Measurements from ENCODE around the gene KLK5. TPM values are rescaled to one million over a fixed set of nuclear protein-coding genes. Genes with fewer than 3 reads are reported as not detected.

The KLK5 gene
- total RNA-seq, 2 experiments from 2014 or later = not detected

DNA sequence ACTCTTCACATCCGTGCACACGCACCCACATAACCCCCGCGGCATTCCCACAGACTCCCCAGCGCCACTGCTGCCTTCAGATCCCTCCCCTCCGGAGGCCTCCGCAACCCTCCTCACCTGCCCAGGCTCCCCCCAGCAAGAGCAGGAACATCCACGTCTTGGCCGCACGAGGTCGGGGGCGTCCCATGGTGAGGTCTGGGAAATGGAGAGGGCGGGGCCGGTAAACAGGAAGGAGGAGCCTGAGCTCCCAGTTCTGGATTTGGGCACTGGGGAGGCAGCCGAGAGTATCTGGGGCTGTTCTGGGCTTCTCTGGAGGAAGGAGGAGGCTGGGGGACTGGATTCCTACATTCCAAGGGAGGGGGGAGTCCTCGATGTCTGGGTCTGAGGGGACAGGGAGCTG is 48.1 kb upstream of the KLK5 start:
- no peaks in the 10 kb centered on the region for H3K4me1 ChIP-seq (ENCODE audit: insufficient read depth, low read length, poor library complexity, severe bottlenecking)
- H3K9me3 ChIP-seq (ENCODE audit: low read length) = no peaks in the 10 kb centered on the region
- no TSS peak for BruUV-seq (replicated peaks)
- no peak overlapping the region for H3K4me3 ChIP-seq (ENCODE audit: low read depth, low read length, poor library complexity, severe bottlenecking)
- POLR2A ChIA-PET = no interaction called here
- CTCF ChIA-PET (ENCODE audit: unreplicated experiment) = no interaction called here
- H4K20me1 ChIP-seq (ENCODE audit: insufficient read depth, low read length) = no peaks in the 10 kb centered on the region
- H3K4me2 ChIP-seq (ENCODE audit: low read length) = no peak overlapping the region
- no peaks in the 10 kb centered on the region for H3K9me2 ChIP-seq (ENCODE audit: insufficient read depth, low read length)
- no peak overlapping the region for H3K27ac ChIP-seq (ENCODE audit: low read depth, low read length, poor library complexity, severe bottlenecking)
- TF ChIP-seq, protein P1, sequence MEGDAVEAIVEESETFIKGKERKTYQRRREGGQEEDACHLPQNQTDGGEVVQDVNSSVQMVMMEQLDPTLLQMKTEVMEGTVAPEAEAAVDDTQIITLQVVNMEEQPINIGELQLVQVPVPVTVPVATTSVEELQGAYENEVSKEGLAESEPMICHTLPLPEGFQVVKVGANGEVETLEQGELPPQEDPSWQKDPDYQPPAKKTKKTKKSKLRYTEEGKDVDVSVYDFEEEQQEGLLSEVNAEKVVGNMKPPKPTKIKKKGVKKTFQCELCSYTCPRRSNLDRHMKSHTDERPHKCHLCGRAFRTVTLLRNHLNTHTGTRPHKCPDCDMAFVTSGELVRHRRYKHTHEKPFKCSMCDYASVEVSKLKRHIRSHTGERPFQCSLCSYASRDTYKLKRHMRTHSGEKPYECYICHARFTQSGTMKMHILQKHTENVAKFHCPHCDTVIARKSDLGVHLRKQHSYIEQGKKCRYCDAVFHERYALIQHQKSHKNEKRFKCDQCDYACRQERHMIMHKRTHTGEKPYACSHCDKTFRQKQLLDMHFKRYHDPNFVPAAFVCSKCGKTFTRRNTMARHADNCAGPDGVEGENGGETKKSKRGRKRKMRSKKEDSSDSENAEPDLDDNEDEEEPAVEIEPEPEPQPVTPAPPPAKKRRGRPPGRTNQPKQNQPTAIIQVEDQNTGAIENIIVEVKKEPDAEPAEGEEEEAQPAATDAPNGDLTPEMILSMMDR (conservative IDR thresholded peaks at IDR 0.05; ENCODE audit: low read length) = no peak
- no peak for TF ChIP-seq EZH2phosphoT487 (IDR thresholded peaks at IDR 0.05; ENCODE audit: borderline replicate concordance, low read depth, low read length)
- no peaks in the 10 kb centered on the region for H3K36me3 ChIP-seq (ENCODE audit: insufficient read depth, low read length)
- no peak for DNase-seq (ENCODE audit: low spot score)
- intact Hi-C loops (cut with micrococcal nuclease; ENCODE audit: unreplicated experiment) = no loop called here
- H3K79me2 ChIP-seq (ENCODE audit: insufficient read depth, low read depth, low read length) = no peaks in the 10 kb centered on the region
- no peak overlapping the region for H2AFZ ChIP-seq (ENCODE audit: low read length)

DNA sequence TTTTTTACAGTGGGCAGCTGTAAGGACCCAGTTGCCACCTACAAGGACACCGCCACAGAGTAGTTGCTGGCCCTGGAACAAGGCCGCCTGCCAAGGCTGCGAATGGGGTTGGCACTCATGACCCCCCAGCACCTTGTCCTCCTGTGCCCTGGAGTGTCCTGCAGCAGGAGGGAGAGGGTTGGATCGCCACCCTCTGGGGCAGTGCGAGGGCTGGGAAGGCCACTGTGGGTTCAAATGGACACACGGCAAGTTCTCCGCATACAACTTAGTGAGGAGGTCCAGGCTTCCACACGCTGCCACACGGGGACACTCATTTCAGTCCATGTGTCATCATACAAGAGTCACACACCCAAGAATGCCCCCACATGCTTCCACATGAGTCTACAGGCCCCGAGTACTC is 47.6 kb upstream of the KLK5 start:
- no peak overlapping the region for H3K4me3 ChIP-seq (ENCODE audit: low read depth, low read length, poor library complexity, severe bottlenecking)
- ChIA-PET POLR2A (no interaction called here), CTCF (ENCODE audit: unreplicated experiment) (no interaction called here)
- intact Hi-C loops (cut with micrococcal nuclease; ENCODE audit: unreplicated experiment) = no loop called here
- no TSS peak for BruUV-seq (replicated peaks)
- TF ChIP-seq EZH2phosphoT487 (IDR thresholded peaks at IDR 0.05; ENCODE audit: borderline replicate concordance, low read depth, low read length) = no peak
- TF ChIP-seq, protein P1 (conservative IDR thresholded peaks at IDR 0.05; ENCODE audit: low read length) = no peak
- H2AFZ ChIP-seq (ENCODE audit: low read length) = no peak overlapping the region
- no peak overlapping the region for H3K4me2 ChIP-seq (ENCODE audit: low read length)
- no peaks in the 10 kb centered on the region for H3K9me2 ChIP-seq (ENCODE audit: insufficient read depth, low read length)
- H3K36me3 ChIP-seq (ENCODE audit: insufficient read depth, low read length) = no peaks in the 10 kb centered on the region
- no peak for DNase-seq (ENCODE audit: low spot score)
- no peak overlapping the region for H3K27ac ChIP-seq (ENCODE audit: low read depth, low read length, poor library complexity, severe bottlenecking)
- no peaks in the 10 kb centered on the region for H3K79me2 ChIP-seq (ENCODE audit: insufficient read depth, low read depth, low read length)
- H3K4me1 ChIP-seq (ENCODE audit: insufficient read depth, low read length, poor library complexity, severe bottlenecking) = no peaks in the 10 kb centered on the region
- H4K20me1 ChIP-seq (ENCODE audit: insufficient read depth, low read length) = no peaks in the 10 kb centered on the region
- no peaks in the 10 kb centered on the region for H3K9me3 ChIP-seq (ENCODE audit: low read length)

DNA sequence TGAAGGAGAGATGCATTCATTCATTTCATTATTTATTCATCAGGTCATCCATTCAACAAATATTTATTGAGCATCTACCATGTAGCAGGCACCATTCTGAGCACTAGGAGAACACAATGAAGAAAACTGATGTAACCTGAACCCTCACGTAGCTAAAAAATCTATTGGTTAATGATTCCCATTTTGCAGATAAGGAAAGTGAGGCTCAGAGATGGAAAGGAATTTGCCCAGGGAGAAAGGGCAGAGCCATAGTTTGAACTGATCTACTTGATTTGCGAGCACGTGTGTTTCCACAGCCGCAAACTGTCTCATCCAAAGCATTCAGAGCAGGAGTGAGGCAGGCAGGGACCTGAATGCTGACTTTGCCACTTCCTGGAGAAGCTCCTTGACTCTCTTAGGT is 45.8 kb upstream of the KLK5 start:
- no peaks in the 10 kb centered on the region for H3K36me3 ChIP-seq (ENCODE audit: insufficient read depth, low read length)
- no peaks in the 10 kb centered on the region for H3K79me2 ChIP-seq (ENCODE audit: insufficient read depth, low read depth, low read length)
- ChIA-PET CTCF (ENCODE audit: unreplicated experiment) (no interaction called here), POLR2A (no interaction called here)
- no peaks in the 10 kb centered on the region for H3K9me2 ChIP-seq (ENCODE audit: insufficient read depth, low read length)
- no peak overlapping the region for H3K27ac ChIP-seq (ENCODE audit: low read depth, low read length, poor library complexity, severe bottlenecking)
- BruUV-seq (replicated peaks) = no TSS peak
- DNase-seq (ENCODE audit: low spot score) = no peak
- H3K4me3 ChIP-seq (ENCODE audit: low read depth, low read length, poor library complexity, severe bottlenecking) = no peak overlapping the region
- TF ChIP-seq, protein P1 (conservative IDR thresholded peaks at IDR 0.05; ENCODE audit: low read length) = no peak
- no peak for TF ChIP-seq EZH2phosphoT487 (IDR thresholded peaks at IDR 0.05; ENCODE audit: borderline replicate concordance, low read depth, low read length)
- H3K9me3 ChIP-seq (ENCODE audit: low read length) = peaks cover 12% of the 10 kb centered on the region; the same call in 1 of the 2 replicates
- no peaks in the 10 kb centered on the region for H4K20me1 ChIP-seq (ENCODE audit: insufficient read depth, low read length)
- intact Hi-C loops (cut with micrococcal nuclease; ENCODE audit: unreplicated experiment) = no loop called here
- H2AFZ ChIP-seq (ENCODE audit: low read length) = no peak overlapping the region
- H3K4me1 ChIP-seq (ENCODE audit: insufficient read depth, low read length, poor library complexity, severe bottlenecking) = no peaks in the 10 kb centered on the region
- H3K4me2 ChIP-seq (ENCODE audit: low read length) = no peak overlapping the region
